SK-N-SH treated with all-trans-retinoic acid at 6 μM for 48 hours (cell line): ENCODE data around the gene L2HGDH.

Experiments used
- ATAC-seq: fragments of 200-7000 bp; cut with Tn5 transposase; 3 replicates; pipeline ENCODE4 v1.9.1; 2020; ENCODE audit warnings: mild to moderate bottlenecking, moderate library complexity
- ARNTL ChIP-seq: fragments of 450-650 bp; formaldehyde crosslinking; IDR thresholded peaks from 2 replicates; pipeline ENCODE4 v1.5.0; 2020; ENCODE audit warnings: low read depth, mild to moderate bottlenecking, moderate library complexity, borderline replicate concordance
- BACH2 ChIP-seq: fragments of 250-450 bp; sonication (Bioruptor Pico); IDR thresholded peaks from 2 replicates; pipeline ENCODE4 v1.9.0; 2021; ENCODE audit warnings: mild to moderate bottlenecking, borderline replicate concordance
- CREB5 ChIP-seq: fragments of 250-450 bp; sonication (Bioruptor Pico); IDR thresholded peaks from 2 replicates; pipeline ENCODE4 v1.5.1; 2020; ENCODE audit warnings: low read depth, mild to moderate bottlenecking, moderate library complexity
- CSDC2 ChIP-seq: fragments of 250-450 bp; sonication (Bioruptor Pico); IDR thresholded peaks from 2 replicates; pipeline ENCODE4 v1.5.0; 2020; ENCODE audit warnings: mild to moderate bottlenecking, moderate library complexity
- CSRNP3 ChIP-seq: fragments of 250-450 bp; sonication (Bioruptor Pico); IDR thresholded peaks from 2 replicates; pipeline ENCODE4 v1.5.1; 2021; ENCODE audit warnings: mild to moderate bottlenecking, moderate library complexity
- ESRRG ChIP-seq: fragments of 250-450 bp; sonication (Bioruptor Pico); IDR thresholded peaks from 2 replicates; pipeline ENCODE4 v1.6.1; 2021; ENCODE audit warnings: mild to moderate bottlenecking
- GLIS3 ChIP-seq: fragments of 250-450 bp; sonication (Bioruptor Pico); IDR thresholded peaks from 2 replicates; pipeline ENCODE4 v1.5.0; 2020; ENCODE audit warnings: mild to moderate bottlenecking, moderate library complexity
- ISL1 ChIP-seq: fragments of 250-450 bp; sonication (Bioruptor Pico); IDR thresholded peaks from 2 replicates; pipeline ENCODE4 v2.1.2; 2022; ENCODE audit warnings: mild to moderate bottlenecking, moderate library complexity
- OSR1 ChIP-seq: fragments of 250-450 bp; sonication (Bioruptor Pico); IDR thresholded peaks from 2 replicates; pipeline ENCODE4 v1.8.0; 2022; ENCODE audit warnings: moderate library complexity, mild to moderate bottlenecking, inconsistent platforms
- POU6F1 ChIP-seq: fragments of 250-450 bp; sonication (Bioruptor Pico); IDR thresholded peaks from 2 replicates; pipeline ENCODE4 v1.8.0; 2021; ENCODE audit warnings: low read depth, mild to moderate bottlenecking, moderate library complexity, borderline replicate concordance
- PPARA ChIP-seq: fragments of 250-450 bp; sonication (Bioruptor Pico); IDR thresholded peaks from 2 replicates; pipeline ENCODE4 v1.5.0; 2020; ENCODE audit warnings: mild to moderate bottlenecking, borderline replicate concordance
- RARB ChIP-seq: fragments of 250-450 bp; sonication (Bioruptor Pico); IDR thresholded peaks from 2 replicates; pipeline ENCODE4 v1.8.0; 2021; ENCODE audit warnings: mild to moderate bottlenecking, moderate library complexity
- SNAI2 ChIP-seq: fragments of 250-450 bp; sonication (Bioruptor Pico); IDR thresholded peaks from 2 replicates; pipeline ENCODE4 v1.5.0; 2020; ENCODE audit warnings: mild to moderate bottlenecking, moderate library complexity
- TCF4 ChIP-seq: fragments of 250-450 bp; sonication (Bioruptor Pico); IDR thresholded peaks from 2 replicates; pipeline ENCODE4 v1.8.0; 2021; ENCODE audit warnings: mild to moderate bottlenecking, moderate library complexity, borderline replicate concordance
- TSHZ2 ChIP-seq: fragments of 250-450 bp; sonication (Bioruptor Pico); IDR thresholded peaks from 2 replicates; pipeline ENCODE4 v1.5.0; 2020; ENCODE audit warnings: mild to moderate bottlenecking, moderate library complexity
- ZC3H10 ChIP-seq: fragments of 250-450 bp; sonication (Bioruptor Pico); IDR thresholded peaks from 2 replicates; pipeline ENCODE4 v1.5.1; 2021; ENCODE audit warnings: mild to moderate bottlenecking, moderate library complexity
- ZFP3 ChIP-seq: fragments of 250-450 bp; sonication (Bioruptor Pico); IDR thresholded peaks from 2 replicates; pipeline ENCODE4 v1.5.0; 2020; ENCODE audit warnings: mild to moderate bottlenecking, moderate library complexity
- ZNF70 ChIP-seq: fragments of 450-650 bp; formaldehyde crosslinking; IDR thresholded peaks from 2 replicates; pipeline ENCODE4 v1.5.0; 2020; ENCODE audit warnings: mild to moderate bottlenecking, moderate library complexity

Gene L2HGDH

GRCh38 chr14:50321009-50321660 is 9.1 kb upstream of the L2HGDH start:
- ATAC-seq = peak; percentile 98
- TF ChIP-seq CREB5 (CRISPR knock-in tag) = no peak
- TF ChIP-seq RARB = no peak
- TF ChIP-seq ISL1 (CRISPR knock-in tag) = peak; percentile 36; the same call in 1 of the 2 replicates
- no peak for TF ChIP-seq POU6F1 (CRISPR knock-in tag)
- no peak for TF ChIP-seq ESRRG
- no peak for TF ChIP-seq CSRNP3 (CRISPR knock-in tag)
- no peak for TF ChIP-seq ZNF70
- peak; percentile 52; the same call in 1 of the 2 replicates for TF ChIP-seq ZFP3 (CRISPR knock-in tag)
- no peak for TF ChIP-seq GLIS3 (CRISPR knock-in tag)
- no peak for TF ChIP-seq OSR1 (CRISPR knock-in tag)
- TF ChIP-seq SNAI2 = no peak

GRCh38 chr14:50320283-50320682 is 8.3 kb upstream of the L2HGDH start:
- ATAC-seq = peak; percentile 11; the same call in 2 of the 3 replicates

More at GRCh38 chr14:50320283-50320682, 8.3 kb upstream of the L2HGDH start:
- TF ChIP-seq ZNF70 = no peak
- no peak for TF ChIP-seq TSHZ2 (CRISPR knock-in tag)
- no peak for TF ChIP-seq CSDC2
- TF ChIP-seq CSRNP3 (CRISPR knock-in tag) = no peak
- no peak for TF ChIP-seq OSR1 (CRISPR knock-in tag)
- TF ChIP-seq CREB5 (CRISPR knock-in tag) = no peak
- TF ChIP-seq TCF4 (CRISPR knock-in tag) = no peak
- TF ChIP-seq BACH2 = no peak
- TF ChIP-seq GLIS3 (CRISPR knock-in tag) = no peak
- TF ChIP-seq PPARA = no peak
- no peak for TF ChIP-seq RARB
- no peak for TF ChIP-seq ZC3H10 (CRISPR knock-in tag)
- TF ChIP-seq ZFP3 (CRISPR knock-in tag) = no peak
- no peak for TF ChIP-seq ARNTL (CRISPR knock-in tag)
